Umbilical cord (tissue), 2 donors: ENCODE data around the gene ERGIC1. TPM values are rescaled to one million over a fixed set of nuclear protein-coding genes. Genes with fewer than 3 reads are reported as not detected.

Source experiments
- DNase-seq: peaks from one replicate; pipeline ENCODE4 v3.0.0-alpha.2; 2015; ENCODE audit warnings: low spot score
- total RNA-seq: library from RNA; depleted of rRNA; stranded (reverse); fragments of >200 nt; gene quantifications from one replicate; pipeline ENCODE4 v1.2.3, GENCODE V29; 2014; ENCODE audit warnings: low replicate concordance; ENCODE audit not compliant: insufficient read depth

Gene ERGIC1
- total RNA-seq, 1 donor from 2014 or later, result 42.1 TPM

GRCh38 chr5:172981931-172982330 is 147.9 kb downstream of the ERGIC1 start:
- DNase-seq, result no peak

- peak; percentile 96 for DNase-seq
These were observed 149.6 kb downstream of the ERGIC1 start, which contains the start of gene ATP6V0E1 for GRCh38 chr5:172983542-172984243. Gene ATP6V0E1 (plus strand): TSS chr5:172983771. CDS start chr5:172983861, 90 bp downstream.

- peak; percentile 70 for DNase-seq
These were observed 150.3 kb downstream of the ERGIC1 start for GRCh38 chr5:172984244-172984953.

GRCh38 chr5:172985596-172985995 is 151.5 kb downstream of the ERGIC1 start:
- DNase-seq, result no peak

- DNase-seq, result no peak
These were observed 154.2 kb downstream of the ERGIC1 start for GRCh38 chr5:172988276-172988675.

GRCh38 chr5:172990776-172991175 is 156.7 kb downstream of the ERGIC1 start:
- no peak for DNase-seq

- DNase-seq, result no peak
These were observed 160.4 kb downstream of the ERGIC1 start for GRCh38 chr5:172994405-172994804.

GRCh38 chr5:172999372-172999973 is 165.4 kb downstream of the ERGIC1 start:
- DNase-seq, result no peak

GRCh38 chr5:172999974-173000373 is 165.9 kb downstream of the ERGIC1 start:
- DNase-seq, result no peak

GRCh38 chr5:173001229-173001841 is 167.3 kb downstream of the ERGIC1 start:
- no peak for DNase-seq

Other genes with a start within 250 kb of the ERGIC1 start
- gene NEURL1B, start 193.0 kb upstream of the ERGIC1 start, total RNA-seq, result 14.0 TPM
- gene DUSP1, start 63.1 kb upstream of the ERGIC1 start, total RNA-seq, result 624 TPM
- gene RPL26L1, start 125.2 kb downstream of the ERGIC1 start, total RNA-seq, result 28.2 TPM
- 104 TPM for gene ATP6V0E1, start 149.5 kb downstream of the ERGIC1 start, total RNA-seq
- gene CREBRF, start 222.1 kb downstream of the ERGIC1 start, total RNA-seq, result 43.3 TPM